Measurements from ENCODE around the gene CEP68.
"Not testable (repeated sequence)": the region's sequence is repeated elsewhere in the genome, so short reads cannot be mapped to it uniquely, and the experiment has no call there.

Gene CEP68

DNA sequence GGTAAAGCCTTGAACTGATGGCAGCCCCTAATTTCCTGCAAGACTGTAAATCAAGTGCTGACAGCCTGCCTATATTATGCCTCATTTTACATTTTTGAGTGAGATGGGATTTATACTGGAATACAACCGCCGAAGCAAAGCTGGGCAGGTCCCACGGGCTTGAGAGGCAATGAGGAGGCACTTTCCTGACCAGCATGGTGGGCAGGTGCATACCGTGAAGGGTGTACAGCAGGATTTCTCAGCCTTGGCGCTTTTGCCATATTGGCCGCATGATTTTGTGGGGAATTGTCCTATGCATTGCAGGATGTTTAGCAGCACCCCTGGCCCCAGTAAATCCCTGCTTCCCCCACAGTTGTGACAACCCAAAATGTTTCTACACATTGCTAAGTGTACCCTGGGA is 22.8 kb downstream of the CEP68 start:
- DNase-seq (ENCODE audit: low spot score) = no peak

GRCh38 chr2:65081232-65081685 is 25.0 kb downstream of the CEP68 start:
- DNase-seq (ENCODE audit: low spot score) = no peak

- no peak for DNase-seq (ENCODE audit: low spot score)
Measured at GRCh38 chr2:65085148-65085547, 28.9 kb downstream of the CEP68 start.

- no peak for DNase-seq (ENCODE audit: low spot score)
Measured at GRCh38 chr2:65092791-65093190, 36.6 kb downstream of the CEP68 start.

DNA sequence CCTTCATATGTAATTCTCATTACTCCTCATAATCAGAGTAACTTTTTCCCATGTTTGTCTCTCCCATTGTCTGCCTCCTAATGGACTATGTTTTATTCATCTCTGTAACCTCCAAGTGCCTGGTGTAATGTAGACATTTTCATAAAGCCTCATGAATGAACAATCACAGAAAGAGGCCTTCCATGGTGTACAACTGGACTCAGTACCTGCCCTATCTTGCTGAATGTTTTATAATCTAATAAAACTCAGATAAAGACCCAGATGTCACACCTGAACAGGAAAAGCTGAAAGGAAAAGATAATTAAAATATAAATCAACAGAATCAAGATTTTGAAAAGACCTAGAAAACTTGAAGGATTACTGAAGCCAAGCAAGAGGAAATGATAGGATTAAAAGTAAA is 37.0 kb downstream of the CEP68 start:
- no peak for DNase-seq (ENCODE audit: low spot score)

DNA sequence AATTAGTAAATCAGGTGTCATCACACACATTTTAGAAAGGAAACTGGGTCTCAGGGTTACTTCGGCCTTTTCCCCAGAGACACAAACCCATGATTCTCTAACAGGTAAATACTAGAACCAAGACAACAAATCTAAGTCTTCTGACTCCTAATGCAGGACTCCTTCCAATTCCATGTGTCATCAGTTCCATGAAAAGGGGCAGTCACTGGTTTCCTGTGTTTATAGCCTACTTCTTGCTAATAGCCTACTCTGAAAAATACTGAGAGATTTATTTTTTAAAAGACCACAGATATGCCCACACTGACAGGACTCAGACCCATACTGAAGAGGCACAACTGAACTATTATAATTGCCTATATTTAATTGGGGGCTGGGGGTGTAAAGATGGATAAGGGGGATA is 40.7 kb downstream of the CEP68 start:
- no peak for DNase-seq (ENCODE audit: low spot score)

DNA sequence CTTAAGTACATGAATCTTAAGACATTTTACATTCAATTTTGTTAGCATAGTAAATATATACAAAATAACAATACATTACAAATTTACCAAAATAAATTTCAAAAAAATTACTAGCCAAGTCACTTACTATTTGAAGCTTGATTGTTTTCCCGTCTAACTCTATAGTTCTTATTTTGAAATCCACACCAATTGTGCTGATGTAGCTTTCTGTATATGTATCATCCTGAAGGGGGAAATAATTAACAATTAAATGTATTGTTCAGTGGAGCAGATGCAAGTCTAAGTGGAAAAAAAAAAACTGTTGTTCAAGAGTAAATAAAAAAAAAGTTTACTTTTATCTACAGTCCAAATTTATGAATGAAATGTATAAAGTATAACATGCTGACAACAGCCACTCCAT is 41.6 kb downstream of the CEP68 start:
- DNase-seq (ENCODE audit: low spot score) = no peak

DNA sequence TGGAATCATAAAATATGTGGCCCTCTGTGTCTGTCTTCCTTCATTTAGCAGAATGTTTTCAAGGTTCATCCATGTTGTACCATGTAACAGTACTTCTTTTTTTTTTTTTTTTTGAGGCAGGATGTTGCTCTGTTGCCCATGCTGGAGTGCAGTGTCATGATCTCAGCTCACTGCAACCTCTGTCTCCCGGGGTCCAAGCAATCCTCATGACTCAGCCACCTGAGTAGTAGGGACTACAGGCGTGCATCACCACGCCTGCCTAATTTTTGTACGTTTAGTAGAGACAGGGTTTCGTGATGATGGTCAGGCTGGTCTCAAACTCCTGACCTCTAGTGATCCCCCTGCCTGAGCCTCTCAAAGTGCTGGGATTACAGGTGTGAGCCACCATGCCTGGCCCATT is 42.5 kb downstream of the CEP68 start:
- no peak for DNase-seq (ENCODE audit: low spot score)

GRCh38 chr2:65101071-65101470 is 44.9 kb downstream of the CEP68 start:
- no peak for DNase-seq (ENCODE audit: low spot score)

DNA sequence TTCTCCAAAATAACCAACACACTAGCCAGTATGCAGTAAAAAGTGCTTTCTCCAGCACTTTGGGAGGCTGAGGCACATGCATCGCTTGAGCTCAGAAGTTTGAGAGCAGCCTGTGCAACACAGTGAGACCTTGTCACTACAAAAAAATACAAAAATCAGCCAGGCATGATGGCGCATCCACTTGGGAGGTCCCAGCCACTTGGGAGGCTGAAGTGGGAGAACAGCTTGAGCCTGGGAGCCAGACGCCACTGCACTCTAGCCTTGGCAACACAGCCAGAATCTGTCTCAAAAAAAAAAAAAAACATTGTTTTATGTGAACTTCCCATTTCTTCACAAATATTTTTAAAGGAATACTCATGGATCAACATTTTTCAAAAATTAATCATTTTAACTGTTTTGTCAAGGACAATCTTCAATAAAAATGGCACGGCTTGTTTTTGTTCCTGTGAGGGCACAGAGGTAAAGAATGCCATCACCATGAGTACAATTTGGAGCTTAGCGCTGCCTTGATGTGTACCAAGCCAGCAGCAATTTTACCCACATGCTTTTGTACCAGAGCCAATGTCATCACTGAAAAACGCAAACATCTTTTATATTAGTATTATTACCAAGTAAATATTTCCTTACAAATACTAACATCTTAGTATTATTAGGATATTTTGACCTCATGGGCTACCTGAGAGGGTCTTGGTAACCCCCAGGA is 46.9 kb downstream of the CEP68 start:
- DNase-seq (ENCODE audit: low spot score) = no peak

DNA sequence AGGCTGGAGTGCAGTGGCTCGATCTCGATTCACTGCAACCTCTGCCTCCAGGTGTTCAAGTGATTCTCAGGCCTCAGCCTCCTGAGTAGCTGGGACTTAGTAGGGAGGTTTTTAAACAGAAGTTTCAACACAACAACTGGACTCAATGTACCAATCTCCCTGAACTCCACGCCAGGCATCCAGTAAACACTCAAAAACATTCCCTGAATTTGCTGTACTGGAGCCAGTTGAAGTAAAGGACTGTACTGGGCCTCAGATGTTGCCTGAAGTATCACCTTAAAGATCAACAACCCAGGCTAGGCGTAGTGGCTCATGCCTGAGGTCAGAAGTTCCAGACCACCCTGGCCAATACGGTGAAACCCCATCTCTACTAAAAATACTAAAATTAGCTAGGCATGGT is 51.3 kb downstream of the CEP68 start:
- DNase-seq (ENCODE audit: low spot score) = no peak

DNA sequence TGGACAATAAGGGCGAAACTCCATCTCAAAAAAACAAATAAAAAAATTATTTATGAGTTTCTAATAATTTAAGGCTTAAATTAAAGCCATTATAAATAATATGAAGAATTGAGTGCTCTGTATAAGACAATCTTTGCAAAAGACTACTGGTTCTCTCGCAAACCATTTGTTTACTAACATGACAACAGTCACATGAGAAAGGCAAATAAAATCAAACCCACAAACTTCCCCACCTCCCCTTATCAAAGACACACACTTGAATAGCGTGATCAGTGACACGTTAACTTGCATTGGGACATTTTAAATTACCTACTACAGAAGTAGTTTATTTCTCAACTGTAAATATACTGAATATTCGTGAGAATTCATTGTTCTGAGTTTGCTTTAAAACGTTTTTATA is 52.6 kb downstream of the CEP68 start:
- DNase-seq (ENCODE audit: low spot score) = no peak

DNA sequence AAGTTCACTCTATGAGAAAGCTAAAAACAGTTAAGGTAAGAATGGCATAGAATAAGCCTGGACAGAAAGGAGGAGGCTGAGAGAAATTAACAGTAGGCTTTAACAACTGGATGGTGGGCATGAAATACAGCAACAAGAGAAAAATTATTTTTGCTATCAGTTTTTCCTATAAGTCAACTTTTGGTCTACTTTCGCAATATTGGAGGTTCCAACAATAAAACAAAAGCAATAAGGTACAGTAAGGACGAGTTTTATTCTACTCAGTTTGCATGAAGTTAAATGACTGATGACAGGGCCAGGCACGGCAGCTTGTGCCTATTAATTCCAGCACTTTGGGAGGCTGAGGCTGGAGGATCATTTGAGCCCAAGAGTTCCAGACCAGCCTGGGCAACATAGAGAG is 56.4 kb downstream of the CEP68 start:
- DNase-seq (ENCODE audit: low spot score) = no peak

DNA sequence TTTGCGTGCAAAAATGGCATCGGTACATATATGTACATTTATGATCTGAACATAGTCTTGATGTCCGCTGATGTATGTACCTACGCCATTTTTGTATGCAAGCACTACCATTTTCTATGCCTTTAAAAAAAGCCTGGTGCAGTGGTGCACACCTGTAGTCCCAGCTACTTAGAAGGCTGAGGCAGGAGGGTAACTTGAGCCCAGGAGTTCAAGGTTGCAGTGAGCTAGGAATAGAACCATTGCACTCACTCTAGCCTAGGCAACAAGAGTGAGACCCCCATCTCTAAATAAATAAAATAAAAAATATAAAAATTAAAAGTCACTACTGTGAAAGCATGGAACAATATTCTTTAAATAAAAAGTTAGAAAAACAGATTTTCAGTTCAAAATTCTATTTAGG is 57.0 kb downstream of the CEP68 start:
- DNase-seq (ENCODE audit: low spot score) = no peak

DNA sequence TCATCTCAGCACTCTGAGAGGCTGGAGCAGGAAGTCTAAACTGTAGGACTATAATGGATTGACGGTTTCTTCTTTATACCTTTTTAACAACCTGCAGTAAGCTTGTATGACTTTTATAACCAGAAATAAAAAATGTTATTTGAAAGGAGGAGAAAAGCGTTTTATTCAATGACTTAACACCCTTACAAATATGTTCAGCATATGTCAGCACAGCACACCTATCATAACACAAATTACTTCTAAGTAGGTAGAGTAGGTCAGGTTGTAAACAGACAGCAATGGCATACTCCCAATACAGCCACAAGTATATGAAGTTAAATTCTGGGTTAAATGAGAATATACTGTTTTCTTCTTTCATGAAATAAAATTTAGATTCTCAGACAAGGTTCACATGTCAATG is 57.6 kb downstream of the CEP68 start:
- no peak for DNase-seq (ENCODE audit: low spot score)

DNA sequence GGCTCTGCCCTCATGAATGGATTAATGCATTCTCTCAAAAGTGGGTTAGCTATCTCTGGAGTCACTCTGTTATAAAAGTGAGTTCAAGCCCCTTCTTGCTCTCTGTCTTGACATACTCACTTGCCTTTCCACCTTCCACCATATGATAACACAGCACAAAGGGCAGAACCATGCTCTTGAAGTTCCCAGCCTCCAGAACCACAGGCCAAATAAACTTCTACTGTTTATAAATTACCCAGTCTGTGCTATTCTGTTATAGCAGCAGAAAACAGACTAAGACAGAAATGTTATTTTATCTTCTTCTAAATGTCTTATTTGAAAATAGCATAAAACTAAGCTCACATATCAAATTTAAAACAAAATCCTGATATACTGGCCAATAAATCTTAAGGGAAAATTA is 58.7 kb downstream of the CEP68 start:
- DNase-seq (ENCODE audit: low spot score) = no peak

- no peak for DNase-seq (ENCODE audit: low spot score)
Measured at GRCh38 chr2:65116645-65117044, 60.4 kb downstream of the CEP68 start.

DNA sequence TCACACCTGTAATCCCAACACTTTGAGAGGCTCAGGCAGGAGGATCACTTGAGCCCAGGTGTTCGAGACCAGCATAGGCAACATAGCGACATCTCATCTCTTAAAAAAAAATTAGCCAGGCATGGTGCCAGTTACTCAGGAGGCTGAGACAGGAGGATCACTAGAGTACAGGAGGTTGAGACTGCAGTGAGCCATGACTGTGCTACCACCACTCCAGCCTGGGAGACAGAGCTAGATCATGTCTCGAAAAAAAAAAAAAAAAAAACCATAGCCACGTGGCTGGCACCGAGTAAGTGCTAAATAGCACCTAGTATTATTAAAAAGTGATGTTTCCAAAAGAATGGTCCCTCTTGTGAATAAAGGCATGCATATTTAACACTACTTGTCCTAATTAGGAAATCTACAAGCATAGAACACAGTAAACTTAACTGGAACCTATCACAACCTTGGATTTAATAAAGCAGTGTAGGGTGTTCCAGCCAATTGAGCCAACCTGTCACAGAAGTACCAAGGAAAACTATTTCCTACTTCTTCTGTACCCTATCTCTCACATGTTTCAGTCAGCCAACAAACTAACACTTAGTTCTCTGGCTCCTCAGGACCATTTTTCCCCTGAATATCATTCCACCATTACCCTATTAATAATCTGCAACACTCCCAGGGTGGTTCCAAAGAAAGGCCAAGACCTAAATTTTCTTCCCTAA is 64.9 kb downstream of the CEP68 start:
- DNase-seq (ENCODE audit: low spot score) = no peak

GRCh38 chr2:65122313-65122712 is 66.1 kb downstream of the CEP68 start:
- DNase-seq (ENCODE audit: low spot score) = no peak

DNA sequence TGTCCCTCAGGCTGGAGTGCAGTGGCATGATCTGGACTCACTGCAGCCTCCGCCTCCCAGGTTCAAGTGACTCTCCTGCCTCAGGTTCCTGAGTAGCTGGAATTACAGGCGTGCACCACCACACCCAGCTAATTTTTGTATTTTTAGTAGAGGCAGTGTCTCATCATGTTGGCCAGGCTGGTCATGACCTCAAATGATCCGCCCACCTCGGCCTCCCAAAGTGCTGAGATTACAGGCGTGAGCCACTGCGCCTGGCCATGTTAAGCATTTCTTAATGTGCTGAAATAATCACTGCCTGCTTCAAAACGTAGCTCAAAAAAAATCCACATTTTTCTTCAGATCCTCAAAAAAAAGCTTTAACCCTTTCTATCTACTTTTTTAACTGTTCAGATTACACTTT is 69.2 kb downstream of the CEP68 start:
- not testable (repeated sequence) for DNase-seq (ENCODE audit: low spot score)

DNA sequence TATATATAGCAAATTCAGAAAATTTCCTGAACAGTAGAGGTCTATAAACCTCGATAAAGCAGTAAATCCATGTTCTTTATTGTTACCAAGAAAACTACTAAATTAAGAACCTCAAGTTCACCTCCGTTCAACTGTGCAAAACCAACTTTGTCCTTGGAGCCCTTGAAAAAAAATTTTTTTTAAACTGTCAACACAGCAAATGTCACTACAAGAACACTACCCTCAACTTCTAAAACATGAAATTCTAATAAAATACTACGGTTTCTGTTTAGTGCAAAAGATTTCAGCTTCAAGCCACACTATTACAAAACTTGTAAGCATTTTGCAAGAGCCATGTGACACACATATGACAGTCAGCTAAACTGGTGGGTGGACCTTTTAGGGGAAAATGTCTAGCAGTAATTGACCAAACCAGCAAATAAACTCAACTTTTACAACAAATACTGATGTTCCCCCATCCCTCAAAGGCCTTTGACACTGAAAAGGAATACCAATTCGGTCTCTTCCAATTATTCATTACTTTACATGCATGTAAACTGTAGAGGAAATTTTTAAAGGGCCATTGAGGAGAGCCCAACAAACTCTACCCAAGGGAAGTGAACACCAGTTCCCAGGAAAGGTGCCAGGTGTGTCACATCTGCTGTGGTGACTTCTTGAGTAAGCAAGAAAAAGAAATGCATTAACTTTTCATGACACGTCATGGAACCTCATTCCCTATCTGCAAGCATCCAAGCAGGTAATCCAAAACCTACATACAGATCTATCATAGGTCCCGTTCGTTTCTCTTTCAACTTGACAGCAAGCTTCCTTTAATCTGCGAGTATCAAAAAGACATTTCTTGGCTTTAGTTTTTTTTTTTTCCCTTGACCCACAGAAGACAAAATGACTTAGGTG is 72.3 kb downstream of the CEP68 start:
- DNase-seq (ENCODE audit: low spot score) = no peak

- DNase-seq (ENCODE audit: low spot score) = peak; percentile 19
Measured at GRCh38 chr2:65129286-65129825, 73.1 kb downstream of the CEP68 start.

Measured in hepatic stellate cell (primary cell).